HG03442 (cell line): ENCODE data around the gene PHF10.
A peak's percentile ranks its signal among the peaks of the same experiment; 100 is the strongest.
"Not testable (repeated sequence)": the region's sequence is repeated elsewhere in the genome, so short reads cannot be mapped to it uniquely, and the experiment has no call there.

Source experiments
- ATAC-seq: cut with Tn5 transposase; IDR thresholded peaks from one replicate; pipeline ENCODE4 v1.9.1; 2021; ENCODE audit warnings: mild to moderate bottlenecking, moderate library complexity; ENCODE audit not compliant: unreplicated experiment

The PHF10 gene

DNA sequence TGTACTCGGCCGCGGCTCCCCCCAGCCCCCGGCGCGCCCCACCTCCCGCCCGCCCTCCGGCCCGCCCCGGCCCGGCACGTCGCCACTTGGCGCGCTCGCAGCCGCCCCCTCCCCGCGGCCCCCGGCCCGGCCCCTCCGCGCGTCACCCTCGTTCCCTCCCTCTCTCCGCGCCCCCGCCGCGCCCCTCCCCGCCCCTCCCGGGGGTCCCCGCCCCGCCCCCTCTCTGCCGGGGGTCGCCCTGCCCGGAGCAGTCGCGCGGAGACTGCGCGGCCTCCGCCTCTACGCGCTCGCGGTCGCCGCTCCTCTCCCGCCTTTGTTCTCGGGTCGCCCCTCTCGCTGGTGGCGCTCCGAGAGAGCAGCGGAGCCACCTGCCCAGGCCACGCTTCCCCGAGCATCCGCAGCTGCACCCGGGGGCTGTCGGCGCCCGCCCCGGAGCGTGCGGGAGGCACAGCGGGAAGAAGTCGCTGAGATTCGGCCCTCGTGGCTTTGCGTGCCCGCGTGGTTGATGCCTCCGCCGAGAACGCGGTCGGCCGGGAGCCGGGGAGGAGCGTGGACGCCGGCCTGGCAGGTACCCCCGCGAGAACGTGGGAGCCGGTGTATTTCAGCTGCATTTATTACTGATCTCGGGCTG lies at the start of gene PHF10:
Gene PHF10, minus strand, starts transcription at position 7 of the 631 bp plus-strand sequence. CDS start 569 bp downstream, outside the sequence.
- peak; percentile 39 for ATAC-seq

DNA sequence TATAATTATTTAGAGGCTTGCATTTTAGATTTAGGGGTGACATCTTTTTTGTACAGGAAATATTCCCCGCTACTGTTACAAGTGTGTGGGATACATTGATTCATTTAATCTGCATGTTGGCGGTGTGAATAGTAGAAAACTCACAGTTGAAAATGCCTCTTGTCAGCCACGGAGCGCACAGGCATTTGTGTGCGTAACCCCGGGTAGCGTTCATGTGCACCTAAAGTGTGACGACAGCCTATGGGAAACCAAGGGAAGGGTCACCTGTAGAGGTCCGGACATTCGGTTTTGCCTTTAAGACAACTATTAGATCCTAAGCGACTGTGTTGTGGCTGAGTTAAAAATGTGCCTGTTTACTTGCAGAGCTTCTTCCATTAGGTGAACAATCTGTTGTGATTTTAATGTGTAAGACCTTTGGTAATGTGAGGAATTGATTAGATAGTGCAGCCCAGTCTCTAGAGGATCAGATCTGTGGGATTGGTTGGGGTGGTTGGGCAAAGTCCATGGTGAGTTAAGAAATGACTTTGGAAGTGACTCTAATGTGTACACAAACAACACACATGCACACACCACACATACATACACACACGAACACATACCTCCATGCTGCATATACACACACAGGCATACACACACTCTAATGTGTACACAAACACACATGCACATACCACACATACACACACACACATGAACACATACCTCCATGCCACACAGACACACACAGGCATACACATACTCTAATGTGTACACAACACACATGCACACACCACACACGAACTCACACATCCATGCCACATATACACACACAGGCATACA lies 42.8 kb upstream of the PHF10 start:
- ATAC-seq = no peak

DNA sequence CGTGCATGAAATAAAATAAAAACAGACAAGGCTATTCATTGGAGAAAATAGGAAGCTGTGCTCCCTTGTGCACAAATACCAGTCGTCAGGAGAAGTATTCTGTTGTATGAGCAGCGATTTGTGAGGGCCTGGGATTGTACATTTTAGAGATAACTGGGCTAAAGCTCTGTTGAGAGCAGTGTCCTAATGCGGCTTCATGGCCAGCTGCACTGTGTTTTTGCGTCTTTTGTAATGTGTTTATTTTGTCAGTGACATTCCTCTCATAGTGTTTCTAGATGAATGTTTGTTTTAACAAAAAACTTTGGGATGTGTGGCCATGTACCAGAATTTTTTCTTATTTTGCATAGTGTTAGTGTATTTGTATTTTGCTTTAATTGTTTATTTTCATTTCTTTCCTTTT lies 41.9 kb upstream of the PHF10 start:
- ATAC-seq = no peak

DNA sequence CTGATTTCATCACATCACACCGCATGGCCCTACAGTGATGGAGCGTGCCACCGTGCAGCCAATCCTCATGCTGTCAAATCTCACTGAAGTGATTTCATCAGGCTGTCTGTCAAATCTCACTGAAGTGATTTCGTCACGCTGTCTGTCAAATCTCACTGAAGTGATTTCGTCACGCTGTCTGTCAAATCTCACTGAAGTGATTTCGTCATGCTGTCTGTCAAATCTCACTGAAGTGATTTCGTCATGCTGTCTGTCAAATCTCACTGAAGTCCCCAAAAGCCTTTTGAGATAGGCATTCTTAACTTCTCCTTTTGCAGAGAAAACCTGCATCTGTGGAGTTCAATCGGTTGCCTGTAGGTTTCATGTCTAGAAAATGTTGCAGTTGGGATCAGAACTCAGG lies 41.5 kb upstream of the PHF10 start:
- not testable (repeated sequence) for ATAC-seq

DNA sequence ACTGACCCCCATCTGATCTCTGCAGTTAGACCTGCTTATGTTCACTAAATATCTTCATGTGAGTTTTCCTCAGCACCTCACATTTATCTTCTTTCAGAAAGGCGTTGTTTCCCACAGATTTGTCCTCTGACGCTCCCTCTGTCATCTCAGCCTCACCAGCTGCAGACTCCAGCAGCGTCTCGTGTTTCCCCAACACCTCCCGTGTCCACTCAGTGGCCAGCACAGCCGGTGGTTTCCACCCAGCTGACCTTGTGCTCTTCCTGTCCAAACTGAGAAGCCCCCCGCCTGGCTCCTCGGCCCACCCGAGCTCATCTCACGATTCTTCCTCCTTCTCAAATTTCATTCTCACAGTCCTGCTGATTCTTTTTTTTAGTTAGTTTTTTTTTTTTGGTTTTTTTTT lies 39.6 kb upstream of the PHF10 start:
- no peak for ATAC-seq

DNA sequence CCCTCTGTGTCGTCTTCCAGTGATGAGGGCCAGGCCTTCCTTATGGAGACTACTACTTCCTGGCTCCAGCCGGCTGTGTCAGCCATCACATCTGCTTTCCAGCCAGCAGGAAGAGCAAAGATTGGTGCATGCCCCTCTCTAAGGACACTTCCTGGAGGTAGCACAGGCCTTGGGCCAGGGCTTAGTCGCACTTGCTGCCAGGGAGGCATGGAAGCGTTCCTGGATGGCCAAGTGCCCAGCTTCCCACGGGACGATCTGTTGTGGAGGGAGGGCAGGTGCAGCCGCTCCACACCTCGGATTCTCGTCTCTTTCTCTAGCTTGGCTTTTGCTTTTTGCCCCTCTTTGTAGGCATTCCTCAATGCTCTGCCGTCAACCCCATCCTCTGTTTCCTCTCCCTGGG lies 39.0 kb upstream of the PHF10 start:
- ATAC-seq = no peak

DNA sequence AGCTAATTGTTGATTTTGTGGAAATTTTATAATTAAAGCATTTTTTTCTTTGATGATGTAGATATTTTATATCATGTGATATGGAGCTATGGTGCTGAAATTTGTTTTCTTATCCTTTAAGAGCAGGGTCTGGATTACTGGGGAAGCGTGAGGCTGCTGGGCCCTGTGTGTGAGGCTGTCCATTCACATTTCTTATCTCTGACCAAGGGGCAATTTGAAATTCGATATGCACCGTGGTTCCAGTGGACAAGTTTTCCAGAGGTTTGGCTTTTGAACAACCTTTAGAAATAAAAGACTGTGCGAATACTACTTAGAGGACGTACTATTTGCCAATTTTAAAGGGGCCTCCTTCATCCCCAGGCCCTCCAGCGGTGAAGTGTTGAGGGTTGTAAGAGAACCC lies 30.9 kb upstream of the PHF10 start:
- ATAC-seq = no peak

DNA sequence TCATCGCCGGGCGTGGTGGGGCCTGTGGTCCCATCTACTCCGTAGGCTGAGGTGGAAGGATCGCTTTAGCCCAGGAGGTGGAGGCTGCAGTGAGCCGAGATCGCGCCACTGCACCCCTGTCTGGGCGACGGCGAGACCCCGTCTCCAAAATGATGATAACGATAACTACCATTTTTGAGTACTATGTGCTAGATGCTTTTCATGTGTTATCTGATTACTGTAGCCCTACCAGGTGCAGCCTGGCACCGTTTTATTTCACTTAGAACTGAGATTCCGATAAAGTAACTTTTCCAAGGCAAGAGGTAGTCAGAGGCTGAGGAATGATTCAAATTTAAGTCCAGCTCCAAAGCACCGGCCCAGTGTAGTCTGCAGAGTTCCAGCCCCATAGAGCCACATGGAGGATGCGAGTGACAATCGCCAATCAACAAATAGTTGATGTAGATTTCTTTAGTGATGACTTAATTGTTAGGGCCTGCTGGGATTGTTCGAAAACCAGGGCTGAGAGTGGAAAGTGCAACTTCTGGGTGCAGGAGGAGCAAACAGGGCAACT lies 27.8 kb upstream of the PHF10 start:
- no peak for ATAC-seq

DNA sequence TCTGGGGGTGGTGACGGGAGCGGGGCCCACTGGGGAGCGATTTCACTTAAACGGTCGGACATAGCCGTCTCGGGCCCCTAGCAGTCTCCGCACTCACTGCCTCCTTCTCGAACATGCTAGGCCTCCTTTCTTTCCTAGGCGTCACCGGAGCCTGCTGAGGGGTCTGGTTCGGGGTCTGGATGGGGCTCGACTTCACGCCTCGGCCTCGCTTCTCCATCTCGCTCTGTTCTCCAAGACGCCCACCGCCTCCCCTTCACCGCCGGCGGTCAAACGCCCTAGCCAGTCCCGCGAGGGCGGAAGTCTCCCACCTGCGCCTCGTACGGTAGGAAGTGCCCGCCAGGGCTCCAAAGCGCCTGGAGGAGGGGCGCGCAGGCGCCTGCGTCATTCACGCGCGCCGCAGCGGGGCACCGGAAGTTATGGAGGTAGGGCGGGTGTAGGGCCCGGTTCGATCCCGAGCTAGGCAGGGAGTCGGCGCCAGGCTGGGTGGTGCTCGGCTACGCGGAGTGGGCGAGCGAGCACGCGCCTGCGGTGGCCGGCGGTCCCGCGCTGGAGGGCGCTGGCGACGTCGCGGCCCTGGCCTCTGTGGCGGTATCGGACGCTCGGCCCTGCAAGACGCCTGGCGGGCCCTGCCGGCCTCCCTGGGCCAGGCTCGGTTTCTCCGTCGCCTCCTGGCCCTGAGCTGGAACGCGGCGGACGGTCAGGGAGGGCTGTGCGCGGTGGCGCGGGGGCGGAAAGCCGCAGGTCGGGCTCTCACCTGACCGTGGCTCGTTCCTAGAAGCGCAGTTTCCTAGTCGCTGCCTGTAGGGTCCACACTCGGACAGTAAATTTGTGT lies 27.2 kb upstream of the PHF10 start, which contains the start of the genes DYNLT2 and ERMARD:
Gene DYNLT2, minus strand, starts transcription at position 331 of the 832 bp plus-strand sequence. Its CDS starts 114 bp downstream, at position 217.
Gene ERMARD, plus strand, starts transcription at position 381 of the 832 bp plus-strand sequence. Its CDS starts 36 bp downstream, at position 417.
- peak; percentile 94 for ATAC-seq

DNA sequence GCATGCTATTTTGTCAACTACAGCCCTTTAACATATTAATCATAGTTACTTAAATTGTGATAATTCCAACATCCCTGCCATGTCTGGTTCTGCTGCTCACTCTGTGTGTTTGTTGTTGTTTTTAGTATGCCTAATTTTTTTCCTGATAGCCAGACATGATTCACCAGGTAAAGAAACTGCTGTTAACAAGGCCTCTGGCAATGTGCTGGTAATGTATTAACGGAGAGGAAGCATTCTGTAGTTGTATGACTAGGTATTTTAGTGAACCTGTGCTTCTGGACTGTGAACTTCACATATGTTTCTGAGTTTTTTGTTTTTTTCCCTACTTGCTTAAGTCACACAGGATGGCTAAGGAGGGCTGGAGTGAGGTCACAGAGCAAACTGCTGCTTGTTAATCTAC lies 22.3 kb upstream of the PHF10 start:
- no peak for ATAC-seq

DNA sequence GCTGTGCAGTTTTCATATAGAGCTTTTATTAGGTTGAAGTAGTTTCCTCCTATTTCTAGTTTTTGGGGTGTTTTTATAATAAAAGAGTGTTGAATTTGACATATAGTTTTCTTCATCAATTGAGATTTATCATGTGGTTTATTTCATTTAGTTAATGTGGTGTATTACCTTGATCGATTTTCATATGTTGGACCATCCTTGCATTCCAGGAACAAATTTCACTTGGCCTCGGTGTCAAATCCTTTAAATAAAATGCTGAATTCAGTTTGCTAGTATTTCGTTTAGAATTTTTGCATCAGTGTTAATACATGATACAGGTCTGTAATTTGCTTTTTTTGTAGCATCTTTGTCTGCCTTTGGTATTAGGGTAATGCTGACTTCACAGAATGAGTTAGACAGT lies 21.1 kb upstream of the PHF10 start:
- no peak for ATAC-seq

DNA sequence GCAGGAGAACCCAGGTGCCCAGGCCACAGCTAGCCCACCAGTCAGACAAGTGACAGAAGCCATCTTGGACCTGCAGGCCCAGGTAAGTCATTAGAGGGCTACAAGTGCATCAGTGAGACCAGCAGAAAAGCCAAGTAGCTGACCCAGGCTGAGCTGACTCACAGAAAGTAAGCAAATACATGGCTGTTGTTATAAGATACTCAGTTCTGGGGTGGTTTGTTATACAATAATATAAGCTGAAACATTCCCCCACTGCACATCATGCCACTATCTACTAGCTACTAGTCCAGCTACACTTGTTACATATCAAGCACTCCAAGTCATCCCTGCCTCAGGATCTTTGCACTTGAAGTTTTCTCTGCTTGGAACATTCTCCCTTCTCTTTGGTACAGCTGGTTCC lies 17.0 kb upstream of the PHF10 start:
- no peak for ATAC-seq

DNA sequence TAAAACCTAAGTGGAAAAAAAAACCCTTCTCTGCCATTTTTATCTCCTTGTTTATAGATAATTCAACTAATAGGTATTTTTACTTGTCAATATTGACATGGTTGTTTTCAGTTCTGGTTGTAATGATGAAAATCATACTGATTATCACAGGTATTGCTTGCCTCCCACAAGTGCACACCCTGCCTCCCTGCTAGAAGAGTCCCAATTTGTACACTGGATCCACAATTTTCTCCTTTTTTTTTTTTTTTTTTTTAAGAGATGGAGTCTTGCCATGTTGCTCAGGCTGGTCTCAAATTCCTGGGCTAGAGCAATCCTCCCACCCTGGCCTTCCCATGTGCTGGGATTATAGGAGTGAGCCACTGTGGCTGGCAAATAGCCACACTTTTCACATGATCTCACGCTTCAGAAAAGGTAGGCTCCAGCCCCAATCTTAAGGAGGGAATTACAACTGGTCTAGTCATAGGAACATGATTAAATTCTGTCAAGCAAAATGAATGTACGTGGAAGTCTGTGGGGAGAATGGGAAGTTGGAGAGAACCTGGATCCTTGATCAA lies 14.8 kb upstream of the PHF10 start:
- no peak for ATAC-seq

DNA sequence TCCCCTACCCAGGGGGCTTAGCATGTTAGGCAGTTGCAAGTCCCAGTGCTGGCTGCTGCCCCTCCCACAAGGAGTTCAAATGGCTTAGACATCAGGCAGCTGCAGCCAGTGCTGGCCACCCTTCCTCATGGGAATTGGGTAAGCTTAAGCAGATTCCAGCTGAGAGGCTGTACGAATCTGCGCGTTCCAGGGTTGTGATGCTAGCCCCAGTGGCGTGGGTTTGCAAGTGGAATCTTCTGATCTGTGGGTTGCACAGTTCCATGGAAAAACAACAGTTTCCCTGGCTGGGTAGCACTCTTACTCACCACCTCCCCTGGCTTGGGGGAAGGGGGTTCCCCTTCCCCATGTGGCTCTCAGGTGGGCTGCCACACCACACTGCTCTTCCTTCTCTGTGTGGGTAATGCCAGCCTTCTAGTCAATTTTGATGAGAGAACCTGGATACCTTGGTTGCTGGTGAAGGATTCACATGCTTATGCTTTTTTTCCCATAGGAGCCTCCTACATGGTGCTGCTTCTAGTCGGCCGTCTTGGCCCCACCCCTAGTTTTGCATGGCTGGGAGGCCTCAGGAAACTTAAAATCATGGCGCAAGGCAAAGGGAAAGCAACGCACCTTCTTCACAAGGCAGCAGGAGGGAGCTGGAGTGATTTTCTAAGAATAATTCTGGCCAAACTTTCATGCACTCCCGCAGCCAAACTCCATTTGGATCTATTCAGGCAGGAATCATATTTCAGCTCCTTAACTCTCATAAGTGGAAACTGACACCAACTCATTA lies 14.1 kb upstream of the PHF10 start:
- ATAC-seq = no peak

DNA sequence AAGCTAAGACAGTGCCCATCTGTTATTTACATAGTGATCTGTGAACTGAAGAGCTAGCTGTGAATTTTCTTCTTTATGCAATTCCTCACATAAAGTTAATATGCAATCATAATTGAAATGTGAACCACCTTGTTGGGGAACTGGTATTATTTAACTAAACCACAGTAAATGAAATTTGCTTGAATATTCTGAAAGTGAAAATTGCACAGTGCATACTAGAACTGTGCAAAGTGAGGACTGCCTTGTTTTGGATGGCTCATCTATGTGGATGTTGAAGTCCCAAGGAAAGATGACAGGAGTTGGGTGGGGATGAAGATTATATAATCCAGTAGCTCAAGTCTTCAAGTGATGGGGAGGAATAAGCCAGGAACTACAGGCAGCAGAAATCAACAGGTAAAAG lies 5.7 kb upstream of the PHF10 start:
- ATAC-seq = no peak

DNA sequence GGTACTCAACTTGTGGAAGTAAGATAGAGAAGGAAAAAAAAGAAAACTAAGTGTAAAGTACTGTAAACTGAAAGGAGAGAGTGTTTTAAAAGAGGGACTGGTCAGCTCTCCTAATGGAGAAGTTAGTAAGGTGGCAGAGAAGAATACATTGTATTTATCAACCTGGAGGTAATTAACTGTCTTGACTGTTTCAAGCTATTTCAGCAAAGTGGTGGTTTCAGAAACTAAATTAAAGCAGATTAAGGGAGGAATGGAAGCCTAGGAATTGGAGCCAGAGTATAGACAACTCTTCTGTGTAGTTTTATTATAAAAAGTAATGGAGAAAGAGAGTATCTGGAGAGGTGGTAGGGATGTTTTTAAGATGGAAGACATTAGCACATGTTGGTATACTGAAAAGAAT lies 2.7 kb upstream of the PHF10 start:
- ATAC-seq = no peak

DNA sequence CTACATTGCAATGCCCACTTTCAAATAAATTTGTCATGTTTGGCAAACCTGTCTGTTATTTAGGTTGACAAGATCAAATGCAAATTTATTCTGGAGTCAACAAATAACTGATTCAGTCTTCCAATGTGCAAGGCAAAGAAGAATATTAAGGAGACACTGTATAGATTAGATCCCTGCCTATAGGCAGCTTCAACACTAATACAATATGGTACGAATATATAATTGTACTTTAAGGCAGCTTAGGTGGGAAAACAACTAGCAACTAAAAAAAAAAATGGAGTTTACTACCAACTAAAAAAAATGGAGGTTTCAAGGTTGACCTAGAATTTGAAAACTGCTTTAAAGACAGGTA lies 1.7 kb upstream of the PHF10 start:
- no peak for ATAC-seq

DNA sequence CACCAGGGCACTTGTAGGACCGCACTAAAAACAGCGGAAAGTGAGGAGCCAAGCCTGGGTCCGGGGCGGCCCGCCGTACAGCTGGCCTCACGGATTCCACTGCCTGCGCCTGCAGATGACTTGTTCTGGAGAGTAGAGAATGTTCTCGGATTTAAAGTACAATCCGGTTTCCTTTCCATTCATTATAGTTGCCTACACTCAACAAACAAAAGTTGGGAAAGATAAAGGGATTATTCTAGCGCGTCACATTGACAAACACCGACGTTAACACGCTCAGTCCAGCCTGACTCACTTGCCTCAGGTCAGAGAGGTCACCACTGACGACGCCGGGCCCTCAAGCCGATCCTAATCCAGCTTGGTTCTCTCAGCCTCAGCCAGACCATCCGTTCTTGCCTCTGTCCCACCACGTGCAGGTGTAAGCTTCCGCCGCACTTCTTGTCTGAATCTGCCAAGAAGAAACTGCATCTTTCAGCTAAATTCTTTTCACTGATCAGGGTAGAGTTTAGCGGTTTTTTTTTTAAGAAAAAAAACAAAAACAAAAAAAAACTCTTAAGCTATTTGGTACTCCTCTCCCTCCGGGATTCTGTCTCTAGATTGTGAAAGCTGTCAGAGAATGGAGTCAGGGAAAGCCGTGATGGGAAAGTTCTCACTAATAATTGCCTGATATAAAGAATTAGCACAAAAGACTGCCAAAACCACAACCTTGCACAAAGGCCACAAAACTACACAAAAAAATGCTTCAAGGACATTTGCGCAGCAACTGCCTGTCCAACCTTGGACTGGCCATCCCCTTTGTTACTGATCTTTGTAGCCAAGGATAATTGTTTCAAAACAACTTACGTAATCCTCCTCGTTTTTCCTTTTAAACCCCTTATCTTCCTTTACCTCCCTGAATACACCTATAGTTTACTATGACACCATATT lies 1.1 kb upstream of the PHF10 start:
- ATAC-seq = no peak

DNA sequence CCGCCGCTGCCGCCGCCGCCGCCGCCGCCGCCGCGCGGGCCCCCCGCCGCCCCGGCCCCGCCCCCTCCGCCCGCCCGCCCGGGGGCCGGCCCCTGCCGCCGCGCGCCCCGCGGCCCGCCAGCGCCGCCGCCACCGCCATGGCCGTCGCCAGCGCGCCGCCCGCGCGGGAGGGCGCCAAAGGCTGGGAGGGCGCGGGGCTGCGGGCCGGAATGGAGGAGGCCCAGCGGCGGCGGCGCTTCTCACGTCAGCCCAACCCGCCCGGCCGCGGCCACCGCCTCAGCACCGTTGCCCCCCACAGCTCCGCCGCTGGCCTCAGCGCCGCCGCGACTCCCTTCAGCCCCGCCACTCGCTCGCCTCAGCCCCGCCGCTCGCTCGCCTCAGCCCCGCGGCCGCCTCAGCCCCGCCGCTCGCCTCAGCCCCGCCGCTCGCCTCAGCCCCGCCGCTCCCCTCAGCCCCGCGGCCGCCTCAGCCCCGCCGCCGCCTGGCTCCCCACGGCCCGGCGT lies 258 bp downstream of the PHF10 start:
- ATAC-seq = peak; percentile 39
